OCI-LY1 (cell line): ENCODE data around the gene SULT1E1.

Source experiments
- H2AFZ ChIP-seq: fragments of 200-600 bp; sonication (generic), shearing (Covaris generic); 2 replicates; pipeline ENCODE4 v1.6.0; 2014; ENCODE audit warnings: antibody characterized with exemption, mild to moderate bottlenecking, low read length
- H3F3A ChIP-seq: fragments of 200-600 bp; sonication (generic), shearing (Covaris generic); 2 replicates; pipeline ENCODE4 v1.6.0; 2014; ENCODE audit warnings: mild to moderate bottlenecking, antibody characterized with exemption, low read length, moderate library complexity; ENCODE audit not compliant: insufficient read depth
- H3K27ac ChIP-seq: fragments of 200-600 bp; sonication (generic); 2 replicates; pipeline ENCODE4 v1.5.1; 2014; ENCODE audit warnings: low read length, mixed run types, mild to moderate bottlenecking, low read depth; ENCODE audit not compliant: poor library complexity, severe bottlenecking
- H3K27me3 ChIP-seq: fragments of 200-600 bp; sonication (generic); 2 replicates; pipeline ENCODE4 v1.6.0; 2014; ENCODE audit warnings: antibody characterized with exemption, mild to moderate bottlenecking, low read length, moderate library complexity; ENCODE audit not compliant: insufficient read depth
- H3K36me3 ChIP-seq: fragments of 200-600 bp; sonication (generic); 2 replicates; pipeline ENCODE4 v1.6.1; 2014; ENCODE audit warnings: mild to moderate bottlenecking, antibody characterized with exemption, low read length, moderate library complexity, mixed read lengths; ENCODE audit not compliant: insufficient read depth
- H3K4me1 ChIP-seq: fragments of 200-600 bp; sonication (generic); 2 replicates; pipeline ENCODE4 v1.5.1; 2014; ENCODE audit warnings: mild to moderate bottlenecking, low read length, moderate library complexity; ENCODE audit not compliant: insufficient read depth, severe bottlenecking
- H3K4me2 ChIP-seq: fragments of 200-600 bp; sonication (generic), shearing (Covaris generic); 2 replicates; pipeline ENCODE4 v1.6.1; 2014; ENCODE audit warnings: low read length
- H3K4me3 ChIP-seq: fragments of 200-600 bp; sonication (generic); 2 replicates; pipeline ENCODE4 v1.5.1; 2014; ENCODE audit warnings: low read length, low read depth, mild to moderate bottlenecking, mixed read lengths; ENCODE audit not compliant: poor library complexity, severe bottlenecking
- H3K79me2 ChIP-seq: fragments of 200-600 bp; shearing (Covaris generic); 2 replicates; pipeline ENCODE4 v1.6.1; 2016; ENCODE audit warnings: mixed run types, low read length, mixed read lengths; ENCODE audit not compliant: insufficient read depth
- H3K9ac ChIP-seq: fragments of 200-600 bp; sonication (generic), shearing (Covaris generic); 2 replicates; pipeline ENCODE4 v1.6.1; 2014; ENCODE audit warnings: mild to moderate bottlenecking, low read length, mixed read lengths
- H3K9me2 ChIP-seq: fragments of 200-600 bp; sonication (generic), shearing (Covaris generic); 2 replicates; pipeline ENCODE4 v1.6.1; 2014; ENCODE audit warnings: low read depth, mild to moderate bottlenecking, low read length, mixed read lengths
- H3K9me3 ChIP-seq: fragments of 200-600 bp; shearing (Covaris generic); 2 replicates; pipeline ENCODE4 v1.6.1; 2014; ENCODE audit warnings: low read length, mixed read lengths
- H4K20me1 ChIP-seq: fragments of 200-600 bp; sonication (generic), shearing (Covaris generic); 2 replicates; pipeline ENCODE4 v1.6.0; 2016; ENCODE audit warnings: mild to moderate bottlenecking, low read length; ENCODE audit not compliant: insufficient read depth
- CTCF ChIP-seq: fragments of 200-600 bp; sonication (generic), shearing (Covaris generic); IDR thresholded peaks from 2 replicates; pipeline ENCODE4 v1.5.1; 2017; ENCODE audit warnings: mild to moderate bottlenecking, antibody characterized with exemption, low read length, moderate library complexity, mixed read lengths
- EZH2 ChIP-seq: fragments of 200-600 bp; sonication (generic), shearing (Covaris generic); IDR thresholded peaks from 2 replicates; pipeline ENCODE4 v1.8.0; 2017; ENCODE audit warnings: borderline replicate concordance, mixed run types, mild to moderate bottlenecking, antibody characterized with exemption, low read length, moderate library complexity, mixed read lengths

SULT1E1 gene

GRCh38 chr4:69859140-69859685, 732 bp downstream of the SULT1E1 start:
- no peaks in the 10 kb centered on the region for H4K20me1 ChIP-seq
- no peaks in the 10 kb centered on the region for H3K27me3 ChIP-seq
- H3K9me2 ChIP-seq: no peaks in the 10 kb centered on the region
- no peak overlapping the region for H3K9ac ChIP-seq
- TF ChIP-seq CTCF (no peak), EZH2 (no peak)
- no peaks in the 10 kb centered on the region for H3F3A ChIP-seq
- no peaks in the 10 kb centered on the region for H3K9me3 ChIP-seq
- no peak overlapping the region for H3K4me3 ChIP-seq
- no peak overlapping the region for H3K4me2 ChIP-seq
- H3K27ac ChIP-seq: no peak overlapping the region
- no peaks in the 10 kb centered on the region for H3K36me3 ChIP-seq
- H2AFZ ChIP-seq: no peak overlapping the region
- H3K4me1 ChIP-seq: no peaks in the 10 kb centered on the region
- no peaks in the 10 kb centered on the region for H3K79me2 ChIP-seq

GRCh38 chr4:69858690-69859089, 1.3 kb downstream of the SULT1E1 start:
- Histone ChIP-seq H4K20me1 (no peaks in the 10 kb centered on the region), H3K27ac (no peak overlapping the region)

GRCh38 chr4:69855822-69856221, 4.1 kb downstream of the SULT1E1 start:
- no peaks in the 10 kb centered on the region for H3K9me2 ChIP-seq
- H3K4me3 ChIP-seq: no peak overlapping the region
- no peak overlapping the region for H3K4me2 ChIP-seq
- no peaks in the 10 kb centered on the region for H3K79me2 ChIP-seq
- no peaks in the 10 kb centered on the region for H3K27me3 ChIP-seq
- no peak overlapping the region for H3K27ac ChIP-seq
- no peaks in the 10 kb centered on the region for H3K4me1 ChIP-seq
- TF ChIP-seq EZH2 (no peak), CTCF (no peak)
- no peaks in the 10 kb centered on the region for H3K36me3 ChIP-seq
- H2AFZ ChIP-seq: no peak overlapping the region
- no peaks in the 10 kb centered on the region for H3F3A ChIP-seq
- H3K9ac ChIP-seq: no peak overlapping the region
- no peaks in the 10 kb centered on the region for H3K9me3 ChIP-seq
- H4K20me1 ChIP-seq: no peaks in the 10 kb centered on the region

More at GRCh38 chr4:69858690-69859089, 1.3 kb downstream of the SULT1E1 start:
- Histone ChIP-seq H3K4me1 (no peaks in the 10 kb centered on the region), H3K27me3 (no peaks in the 10 kb centered on the region), H3K36me3 (no peaks in the 10 kb centered on the region), H3K9ac (no peak overlapping the region), H3K9me2 (no peaks in the 10 kb centered on the region), H3K79me2 (no peaks in the 10 kb centered on the region), H2AFZ (no peak overlapping the region), H3F3A (no peaks in the 10 kb centered on the region), H3K4me2 (no peak overlapping the region), H3K9me3 (no peaks in the 10 kb centered on the region), H3K4me3 (no peak overlapping the region)
- TF ChIP-seq EZH2: no peak
- no peak for TF ChIP-seq CTCF
